NCI-H1694 (cell line): ENCODE measurements around the gene DFFA.
"Not testable (repeated sequence)": the region's sequence is repeated elsewhere in the genome, so short reads cannot be mapped to it uniquely, and the experiment has no call there.

Experiments
- DNase-seq: peaks from one replicate; lab custom pipeline; 2025; lab: John Stamatoyannopoulos, UW

DFFA gene

GRCh38 chr1:10428984-10429383 is 43.3 kb downstream of the DFFA start:
- DNase-seq = no peak

- not testable (repeated sequence) for DNase-seq
Observed at GRCh38 chr1:10426535-10426848, 45.8 kb downstream of the DFFA start.

GRCh38 chr1:10425826-10426534 is 46.3 kb downstream of the DFFA start:
- DNase-seq = not testable (repeated sequence)

GRCh38 chr1:10424651-10425050 is 47.7 kb downstream of the DFFA start:
- no peak for DNase-seq

GRCh38 chr1:10424034-10424433 is 48.3 kb downstream of the DFFA start:
- no peak for DNase-seq

- no peak for DNase-seq
Observed at GRCh38 chr1:10421637-10422036, 50.7 kb downstream of the DFFA start.

- no peak for DNase-seq
Observed at GRCh38 chr1:10419351-10419750, 53.0 kb downstream of the DFFA start.

- DNase-seq = not testable (repeated sequence)
Observed at GRCh38 chr1:10418741-10419140, 53.6 kb downstream of the DFFA start.

GRCh38 chr1:10415967-10416366 is 56.4 kb downstream of the DFFA start:
- not testable (repeated sequence) for DNase-seq

- DNase-seq = no peak
Observed at GRCh38 chr1:10415211-10415930, 57.0 kb downstream of the DFFA start.

- DNase-seq = no peak
Observed at GRCh38 chr1:10407201-10407600, 65.1 kb downstream of the DFFA start.
